ENCODE data around the gene ATXN2. TPM values are rescaled to one million over a fixed set of nuclear protein-coding genes. Genes with fewer than 3 reads are reported as not detected.

The ATXN2 gene, protein sequence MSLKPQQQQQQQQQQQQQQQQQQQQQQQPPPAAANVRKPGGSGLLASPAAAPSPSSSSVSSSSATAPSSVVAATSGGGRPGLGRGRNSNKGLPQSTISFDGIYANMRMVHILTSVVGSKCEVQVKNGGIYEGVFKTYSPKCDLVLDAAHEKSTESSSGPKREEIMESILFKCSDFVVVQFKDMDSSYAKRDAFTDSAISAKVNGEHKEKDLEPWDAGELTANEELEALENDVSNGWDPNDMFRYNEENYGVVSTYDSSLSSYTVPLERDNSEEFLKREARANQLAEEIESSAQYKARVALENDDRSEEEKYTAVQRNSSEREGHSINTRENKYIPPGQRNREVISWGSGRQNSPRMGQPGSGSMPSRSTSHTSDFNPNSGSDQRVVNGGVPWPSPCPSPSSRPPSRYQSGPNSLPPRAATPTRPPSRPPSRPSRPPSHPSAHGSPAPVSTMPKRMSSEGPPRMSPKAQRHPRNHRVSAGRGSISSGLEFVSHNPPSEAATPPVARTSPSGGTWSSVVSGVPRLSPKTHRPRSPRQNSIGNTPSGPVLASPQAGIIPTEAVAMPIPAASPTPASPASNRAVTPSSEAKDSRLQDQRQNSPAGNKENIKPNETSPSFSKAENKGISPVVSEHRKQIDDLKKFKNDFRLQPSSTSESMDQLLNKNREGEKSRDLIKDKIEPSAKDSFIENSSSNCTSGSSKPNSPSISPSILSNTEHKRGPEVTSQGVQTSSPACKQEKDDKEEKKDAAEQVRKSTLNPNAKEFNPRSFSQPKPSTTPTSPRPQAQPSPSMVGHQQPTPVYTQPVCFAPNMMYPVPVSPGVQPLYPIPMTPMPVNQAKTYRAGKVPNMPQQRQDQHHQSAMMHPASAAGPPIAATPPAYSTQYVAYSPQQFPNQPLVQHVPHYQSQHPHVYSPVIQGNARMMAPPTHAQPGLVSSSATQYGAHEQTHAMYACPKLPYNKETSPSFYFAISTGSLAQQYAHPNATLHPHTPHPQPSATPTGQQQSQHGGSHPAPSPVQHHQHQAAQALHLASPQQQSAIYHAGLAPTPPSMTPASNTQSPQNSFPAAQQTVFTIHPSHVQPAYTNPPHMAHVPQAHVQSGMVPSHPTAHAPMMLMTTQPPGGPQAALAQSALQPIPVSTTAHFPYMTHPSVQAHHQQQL
- total RNA-seq = 7.5 and 35.7 TPM in 2 replicates

DNA sequence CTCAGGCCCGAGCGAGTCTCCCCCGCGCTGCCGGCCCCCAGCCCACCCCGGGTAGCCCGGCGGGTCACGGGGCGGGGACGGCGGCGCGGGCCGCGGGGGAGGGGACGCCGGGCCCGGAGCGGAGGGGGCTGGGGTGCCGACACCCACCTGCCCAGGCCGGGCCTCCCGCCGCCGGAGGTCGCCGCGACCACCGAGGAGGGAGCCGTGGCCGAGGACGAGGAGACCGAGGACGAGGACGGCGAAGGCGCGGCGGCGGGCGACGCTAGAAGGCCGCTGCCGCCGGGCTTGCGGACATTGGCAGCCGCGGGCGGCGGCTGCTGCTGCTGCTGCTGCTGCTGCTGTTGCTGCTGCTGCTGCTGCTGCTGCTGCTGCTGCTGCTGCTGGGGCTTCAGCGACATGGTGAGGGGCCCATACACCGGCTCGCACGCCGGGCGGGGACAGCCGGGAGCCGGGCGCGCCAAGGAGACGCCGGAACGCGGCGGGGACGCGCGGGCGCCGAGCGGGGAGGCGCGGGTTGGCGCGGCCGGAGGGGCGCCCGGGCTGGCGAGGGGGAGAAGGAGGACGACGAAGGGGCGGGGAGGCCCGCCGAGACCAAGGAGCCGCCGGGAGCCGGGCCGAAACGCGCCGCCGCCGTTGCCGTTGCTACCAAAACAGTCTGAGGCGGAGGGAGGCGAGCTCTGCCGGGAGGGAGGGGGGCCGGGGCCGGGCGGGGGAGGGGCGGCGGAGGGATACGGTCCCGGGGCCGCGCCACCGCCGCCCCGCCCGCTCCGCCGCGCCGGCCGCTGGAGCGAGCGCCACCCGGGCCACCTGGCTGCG is at the start of gene ATXN2:
ATXN2 (minus strand) TSS at position 679 of the 816 bp plus-strand sequence; CDS start at position 398, 281 bp downstream.

DNA sequence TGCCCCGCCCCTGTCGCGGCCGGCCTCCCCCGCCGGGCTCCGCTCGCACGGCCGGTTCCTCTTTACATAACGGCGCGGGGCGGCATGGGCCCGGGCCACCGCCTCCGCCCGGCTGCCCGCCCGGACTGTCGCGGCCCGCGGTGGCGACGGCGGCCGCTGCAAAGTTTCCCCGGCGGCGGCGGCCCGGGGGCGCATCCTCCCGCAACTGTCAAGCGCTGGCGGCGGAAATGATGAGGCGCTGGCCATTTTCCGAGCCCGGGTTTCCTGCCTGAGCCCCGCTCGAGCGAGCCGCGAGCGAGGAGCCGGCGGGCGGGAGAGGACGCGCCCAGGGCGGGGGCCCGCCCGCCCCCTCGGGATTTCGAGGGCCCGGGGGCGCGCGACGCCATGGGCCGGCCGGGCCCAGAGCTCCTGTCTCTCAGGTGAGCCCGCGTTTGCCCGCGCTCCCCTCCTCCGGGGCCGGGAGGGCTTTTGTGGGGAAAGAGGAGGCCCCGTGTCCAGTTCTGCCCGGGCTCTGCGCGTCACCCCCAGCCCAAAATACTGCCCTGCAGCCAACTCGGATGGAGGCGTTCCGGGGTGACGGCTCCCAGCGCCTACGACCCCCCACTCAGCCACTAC is 193.1 kb downstream of the ATXN2 start, which contains the start of gene SH2B3:
SH2B3 (plus strand) TSS at position 65 of the 615 bp plus-strand sequence. CDS start 12,223 bp downstream, outside the sequence.

Other genes starting within 250 kb of the ATXN2 start
- 5.8 and 7.9 TPM in 2 replicates for gene PHETA1, start 230.2 kb downstream of the ATXN2 start, total RNA-seq
- 3.8 and 8.1 TPM in 2 replicates for gene SH2B3, start 193.4 kb downstream of the ATXN2 start, total RNA-seq
- 23.2 and 33.8 TPM in 2 replicates for gene BRAP, start 86.6 kb upstream of the ATXN2 start, total RNA-seq
- 16.1 and 17.1 TPM in 2 replicates for gene ACAD10, start 86.7 kb upstream of the ATXN2 start, total RNA-seq
- gene ALDH2, start 167.6 kb upstream of the ATXN2 start, total RNA-seq = 31.4 and 84.9 TPM in 2 replicates
- 33.8 and 48.5 TPM in 2 replicates for gene MAPKAPK5, start 242.9 kb upstream of the ATXN2 start, total RNA-seq

Measured in nasal cavity respiratory epithelium epithelial cell of viscerocranial mucosa (primary cell).